ENCODE measurements around the gene OTUB1.

OTUB1 gene

GRCh38 chr11:64007629-64008282, 21.5 kb downstream of the OTUB1 start:
- DNase-seq (ENCODE audit: low spot score): no peak
- TF ChIP-seq, protein P1, sequence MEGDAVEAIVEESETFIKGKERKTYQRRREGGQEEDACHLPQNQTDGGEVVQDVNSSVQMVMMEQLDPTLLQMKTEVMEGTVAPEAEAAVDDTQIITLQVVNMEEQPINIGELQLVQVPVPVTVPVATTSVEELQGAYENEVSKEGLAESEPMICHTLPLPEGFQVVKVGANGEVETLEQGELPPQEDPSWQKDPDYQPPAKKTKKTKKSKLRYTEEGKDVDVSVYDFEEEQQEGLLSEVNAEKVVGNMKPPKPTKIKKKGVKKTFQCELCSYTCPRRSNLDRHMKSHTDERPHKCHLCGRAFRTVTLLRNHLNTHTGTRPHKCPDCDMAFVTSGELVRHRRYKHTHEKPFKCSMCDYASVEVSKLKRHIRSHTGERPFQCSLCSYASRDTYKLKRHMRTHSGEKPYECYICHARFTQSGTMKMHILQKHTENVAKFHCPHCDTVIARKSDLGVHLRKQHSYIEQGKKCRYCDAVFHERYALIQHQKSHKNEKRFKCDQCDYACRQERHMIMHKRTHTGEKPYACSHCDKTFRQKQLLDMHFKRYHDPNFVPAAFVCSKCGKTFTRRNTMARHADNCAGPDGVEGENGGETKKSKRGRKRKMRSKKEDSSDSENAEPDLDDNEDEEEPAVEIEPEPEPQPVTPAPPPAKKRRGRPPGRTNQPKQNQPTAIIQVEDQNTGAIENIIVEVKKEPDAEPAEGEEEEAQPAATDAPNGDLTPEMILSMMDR (IDR thresholded peaks at IDR 0.05; ENCODE audit: extremely low read depth, missing control alignments): no peak

DNA sequence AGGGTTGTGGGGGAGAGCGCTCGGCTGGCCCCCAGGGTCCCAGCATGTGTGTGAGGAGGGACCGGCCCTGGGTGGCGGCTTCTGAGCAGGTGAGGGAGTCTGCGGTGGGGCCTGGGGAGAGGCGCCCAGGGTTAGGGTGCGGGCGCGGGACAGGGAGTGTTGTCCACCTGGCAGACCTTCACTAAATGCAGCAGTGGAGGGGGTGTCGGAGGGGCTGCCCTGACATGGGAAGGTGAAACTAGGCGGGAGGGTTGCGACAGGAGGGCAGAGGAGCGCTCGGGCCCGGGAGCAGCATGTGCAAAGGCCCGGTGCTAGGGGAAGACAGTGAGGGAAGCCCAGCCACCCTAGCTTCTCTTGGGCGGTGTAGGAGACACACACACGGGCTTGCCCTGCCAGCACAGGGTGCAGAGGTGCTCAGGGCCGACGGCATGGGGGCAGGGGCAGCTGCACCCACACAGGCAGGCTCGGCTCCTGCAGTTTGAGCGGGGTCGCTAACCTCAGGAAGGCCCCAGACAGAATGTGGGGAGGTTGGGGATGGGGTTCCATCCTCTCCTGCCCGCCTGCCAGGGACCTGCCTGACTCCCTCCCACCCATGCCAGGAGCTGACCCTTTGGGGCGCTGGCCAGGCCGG, 22.2 kb downstream of the OTUB1 start:
- TF ChIP-seq, protein P1 (IDR thresholded peaks at IDR 0.05; ENCODE audit: extremely low read depth, missing control alignments): no peak
- DNase-seq (ENCODE audit: low spot score): no peak

DNA sequence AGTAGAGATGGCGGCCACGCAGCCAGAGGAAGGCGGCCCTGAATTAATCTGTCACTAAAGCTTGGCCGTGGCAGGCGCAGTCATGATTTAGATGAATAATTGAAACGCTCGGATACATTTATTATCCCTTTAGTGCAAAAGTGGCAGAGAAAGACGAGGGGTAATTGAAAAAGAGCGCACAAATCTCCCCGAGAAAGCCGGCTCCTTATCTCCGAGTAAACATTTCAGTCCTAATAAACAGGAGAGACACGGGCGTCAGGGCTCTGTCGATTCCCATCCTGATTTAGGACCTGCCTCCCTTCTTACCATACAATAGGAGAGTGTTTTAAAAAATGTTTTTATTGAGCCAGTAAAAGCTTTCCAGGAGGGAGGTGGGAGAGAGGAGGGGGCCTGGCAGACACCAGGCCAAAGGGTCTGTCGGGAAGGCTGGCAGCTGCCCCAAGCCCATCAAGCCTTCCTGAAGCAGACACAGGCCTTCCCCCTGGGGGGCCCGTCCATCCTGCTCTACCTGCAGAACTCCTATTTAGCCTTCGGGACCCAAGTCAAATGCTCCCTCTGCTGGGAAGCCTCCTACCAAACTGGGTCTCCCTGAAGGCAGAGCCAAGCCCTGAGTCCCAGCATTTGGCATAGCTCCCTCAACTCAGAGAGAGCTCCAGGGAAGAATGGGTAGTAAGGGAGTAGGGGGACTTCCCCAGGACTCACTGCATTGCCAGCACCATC, 22.8 kb downstream of the OTUB1 start:
- TF ChIP-seq, protein P1 (IDR thresholded peaks at IDR 0.05; ENCODE audit: extremely low read depth, missing control alignments): no peak
- no peak for DNase-seq (ENCODE audit: low spot score)

DNA sequence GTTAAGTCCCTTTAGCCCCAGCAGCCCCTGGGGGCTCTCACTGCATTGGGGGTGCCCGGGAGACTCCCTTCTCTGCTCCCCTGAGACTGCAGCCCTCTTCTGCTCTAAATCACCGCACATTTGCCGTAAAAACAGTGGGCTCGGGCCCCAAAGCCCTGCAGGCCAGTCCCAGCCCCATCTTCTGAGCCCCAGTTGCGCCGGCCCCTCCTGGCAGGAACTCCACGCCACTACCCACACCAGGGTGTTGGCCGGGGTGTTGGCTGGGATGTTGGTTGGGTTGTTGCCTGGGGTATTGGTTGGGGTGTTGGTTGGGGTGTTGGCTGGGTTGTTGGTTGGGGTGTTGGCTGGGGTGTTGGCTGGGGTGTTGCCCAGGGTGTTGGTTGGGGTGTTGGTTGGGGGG, 23.5 kb downstream of the OTUB1 start:
- TF ChIP-seq, protein P1 (IDR thresholded peaks at IDR 0.05; ENCODE audit: extremely low read depth, missing control alignments): no peak

GRCh38 chr11:64010783-64011182, 24.5 kb downstream of the OTUB1 start:
- TF ChIP-seq, protein P1 (IDR thresholded peaks at IDR 0.05; ENCODE audit: extremely low read depth, missing control alignments): no peak
- DNase-seq (ENCODE audit: low spot score): no peak

More for the DNA sequence above, 23.5 kb downstream of the OTUB1 start:
- no peak for DNase-seq (ENCODE audit: low spot score)

GRCh38 chr11:64011371-64011770, 25.1 kb downstream of the OTUB1 start:
- DNase-seq (ENCODE audit: low spot score): no peak
- TF ChIP-seq, protein P1 (IDR thresholded peaks at IDR 0.05; ENCODE audit: extremely low read depth, missing control alignments): no peak

All from GM20000 (cell line).